GM12801 (cell line): ENCODE data around the gene BCORL1.

Experiments used
- CTCF ChIP-seq: IDR thresholded peaks from one replicate; pipeline ENCODE4 v1.5.1; 2011; ENCODE audit warnings: control low read depth; ENCODE audit not compliant: insufficient read length; ENCODE audit errors: extremely low read depth

Gene BCORL1

GRCh38 chrX:129965166-129965565, 17.3 kb upstream of the BCORL1 start:
- TF ChIP-seq CTCF: no peak

GRCh38 chrX:129968968-129969367, 13.5 kb upstream of the BCORL1 start:
- TF ChIP-seq CTCF: no peak

GRCh38 chrX:129976441-129976840, 6.0 kb upstream of the BCORL1 start:
- no peak for TF ChIP-seq CTCF

- TF ChIP-seq CTCF: no peak
Measured at GRCh38 chrX:129979207-129979920, 3.1 kb upstream of the BCORL1 start.

GRCh38 chrX:129980001-129980401, 2.4 kb upstream of the BCORL1 start:
- no peak for TF ChIP-seq CTCF

- TF ChIP-seq CTCF: no peak
Measured at GRCh38 chrX:129980540-129981199, 1.8 kb upstream of the BCORL1 start.

GRCh38 chrX:129981200-129981553, 1.3 kb upstream of the BCORL1 start:
- no peak for TF ChIP-seq CTCF
